Astrocyte of the spinal cord (primary cell): ENCODE results near the gene PCIF1.
"Not testable (repeated sequence)": the region's sequence is repeated elsewhere in the genome, so short reads cannot be mapped to it uniquely, and the experiment has no call there.

Experiments used
- DNase-seq: peaks from one replicate; pipeline ENCODE4 v3.0.0; 2011; ENCODE audit warnings: low read depth, low spot score
- H3K4me3 ChIP-seq: 2 replicates; pipeline ENCODE4 v1.5.1; 2011; ENCODE audit warnings: low read depth, mild to moderate bottlenecking, low read length, moderate library complexity
- in situ Hi-C: cut with HindIII; loops from 2 replicates; pipeline ENCODE4 v1.10.0; 2017; ENCODE audit warnings: low sequenced_read_pairs
- TF ChIP-seq, protein P1 (sequence below): IDR thresholded peaks from 2 replicates; pipeline ENCODE4 v1.5.1; 2012; ENCODE audit warnings: low read depth, mild to moderate bottlenecking, low read length, inconsistent platforms

Gene PCIF1

DNA sequence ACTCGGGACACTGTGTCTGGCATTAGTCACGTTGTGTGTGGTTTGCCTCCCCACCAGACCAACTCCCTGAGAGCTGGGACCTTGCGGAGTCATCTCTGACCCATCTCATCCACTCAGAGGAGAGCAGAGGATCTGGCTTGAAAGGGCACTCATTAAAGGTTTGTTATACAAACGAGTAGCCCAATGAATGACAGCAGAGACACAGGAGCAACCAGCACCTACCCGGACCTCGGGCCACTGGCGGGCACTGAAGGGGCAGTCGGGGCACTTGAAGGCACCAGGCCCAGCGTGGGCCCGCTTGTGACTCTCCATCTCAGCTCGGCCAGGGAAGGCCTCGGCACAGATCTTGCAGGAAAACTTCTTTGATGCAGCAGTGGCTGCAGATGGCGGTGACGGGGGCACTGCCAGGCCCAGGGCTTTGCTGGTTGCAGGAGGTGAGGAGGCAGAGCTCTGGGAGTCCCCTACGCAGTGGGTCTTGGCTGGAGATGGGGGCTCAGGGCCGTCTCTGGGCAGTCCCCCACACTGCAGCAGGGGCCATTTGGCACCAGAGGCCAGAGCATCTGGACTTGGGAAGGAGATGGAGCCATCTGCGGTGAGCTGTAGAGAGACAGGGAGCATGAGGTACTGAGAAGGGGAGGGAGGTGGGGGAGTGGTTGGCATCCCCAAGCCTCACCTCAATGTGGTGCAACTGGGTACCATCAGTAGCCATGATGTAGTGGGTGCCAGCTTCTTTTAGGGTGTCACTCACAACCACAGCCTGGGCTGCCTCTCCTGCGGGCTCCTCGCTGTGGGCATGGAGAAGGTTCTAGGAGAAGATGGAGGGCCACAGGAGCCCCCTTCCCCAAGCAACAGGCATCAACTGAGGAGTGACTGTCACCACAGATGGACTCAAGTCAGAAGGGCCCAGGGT is 17.7 kb downstream of the PCIF1 start:
- H3K4me3 ChIP-seq = no peak overlapping the region
- TF ChIP-seq, protein P1, sequence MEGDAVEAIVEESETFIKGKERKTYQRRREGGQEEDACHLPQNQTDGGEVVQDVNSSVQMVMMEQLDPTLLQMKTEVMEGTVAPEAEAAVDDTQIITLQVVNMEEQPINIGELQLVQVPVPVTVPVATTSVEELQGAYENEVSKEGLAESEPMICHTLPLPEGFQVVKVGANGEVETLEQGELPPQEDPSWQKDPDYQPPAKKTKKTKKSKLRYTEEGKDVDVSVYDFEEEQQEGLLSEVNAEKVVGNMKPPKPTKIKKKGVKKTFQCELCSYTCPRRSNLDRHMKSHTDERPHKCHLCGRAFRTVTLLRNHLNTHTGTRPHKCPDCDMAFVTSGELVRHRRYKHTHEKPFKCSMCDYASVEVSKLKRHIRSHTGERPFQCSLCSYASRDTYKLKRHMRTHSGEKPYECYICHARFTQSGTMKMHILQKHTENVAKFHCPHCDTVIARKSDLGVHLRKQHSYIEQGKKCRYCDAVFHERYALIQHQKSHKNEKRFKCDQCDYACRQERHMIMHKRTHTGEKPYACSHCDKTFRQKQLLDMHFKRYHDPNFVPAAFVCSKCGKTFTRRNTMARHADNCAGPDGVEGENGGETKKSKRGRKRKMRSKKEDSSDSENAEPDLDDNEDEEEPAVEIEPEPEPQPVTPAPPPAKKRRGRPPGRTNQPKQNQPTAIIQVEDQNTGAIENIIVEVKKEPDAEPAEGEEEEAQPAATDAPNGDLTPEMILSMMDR = no peak
- in situ Hi-C loops = no loop called here
- DNase-seq = no peak

DNA sequence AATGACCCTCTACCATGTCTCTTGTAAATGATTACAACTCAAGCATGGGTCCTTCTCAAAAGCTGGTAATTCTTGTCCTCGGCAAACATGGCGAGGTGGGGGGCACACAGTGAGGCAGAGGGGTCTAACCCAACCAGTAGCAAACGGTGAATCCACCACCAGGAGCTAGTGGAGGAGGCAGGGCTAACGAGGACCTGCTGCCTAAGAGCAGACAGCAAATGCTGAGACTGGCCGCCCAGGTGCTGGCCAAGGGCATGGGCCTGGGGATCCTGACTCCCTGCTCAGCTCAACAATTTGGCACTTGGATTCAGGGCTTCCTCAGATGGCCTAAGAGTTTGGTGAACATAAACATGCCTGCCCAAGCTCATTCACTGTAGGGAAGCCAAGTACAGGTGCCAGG is 18.4 kb downstream of the PCIF1 start:
- in situ Hi-C loops = no loop called here
- DNase-seq = no peak
- H3K4me3 ChIP-seq = no peak overlapping the region
- TF ChIP-seq, protein P1 = no peak

DNA sequence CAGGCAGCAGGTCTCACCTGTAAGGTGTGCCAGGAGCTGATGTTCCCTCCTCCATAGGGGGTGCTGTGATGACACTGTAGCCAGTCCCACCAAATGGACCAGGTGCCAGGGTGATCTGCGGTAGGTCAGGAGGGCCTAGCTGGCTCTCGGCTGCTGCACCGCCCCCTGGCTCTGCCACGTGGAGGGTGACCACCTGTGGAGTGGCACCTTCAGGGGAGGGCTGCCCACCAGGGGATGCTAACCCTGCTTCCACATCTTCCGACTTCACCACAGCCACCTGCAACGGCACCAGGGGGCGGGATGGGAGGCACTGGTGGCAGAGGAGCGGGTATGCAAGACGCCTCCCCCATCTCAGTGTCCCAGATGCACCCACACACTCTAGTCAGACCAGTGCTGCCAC is 19.2 kb downstream of the PCIF1 start:
- no peak overlapping the region for H3K4me3 ChIP-seq
- TF ChIP-seq, protein P1 = no peak
- in situ Hi-C loops = no loop called here
- DNase-seq = no peak

DNA sequence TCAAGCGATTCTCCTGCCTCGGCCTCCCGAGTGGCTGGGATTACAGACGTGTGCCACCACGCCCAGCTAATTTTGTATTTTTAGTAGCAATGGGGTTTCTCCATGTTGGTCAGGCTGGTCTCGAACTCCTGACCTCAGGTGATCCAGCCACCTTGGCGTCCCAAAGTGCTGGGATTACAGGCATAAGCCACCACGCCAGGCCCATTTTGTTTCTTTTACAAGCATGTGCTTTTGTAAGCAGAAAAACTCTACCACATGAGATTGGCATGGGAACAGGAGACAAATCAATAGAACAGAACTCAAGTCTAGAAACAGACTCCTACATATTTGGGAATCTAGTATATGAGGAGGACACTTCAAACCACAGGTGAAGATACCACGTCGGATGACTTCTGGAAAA is 21.8 kb downstream of the PCIF1 start:
- H3K4me3 ChIP-seq, in situ Hi-C loops, DNase-seq: not testable (repeated sequence)

DNA sequence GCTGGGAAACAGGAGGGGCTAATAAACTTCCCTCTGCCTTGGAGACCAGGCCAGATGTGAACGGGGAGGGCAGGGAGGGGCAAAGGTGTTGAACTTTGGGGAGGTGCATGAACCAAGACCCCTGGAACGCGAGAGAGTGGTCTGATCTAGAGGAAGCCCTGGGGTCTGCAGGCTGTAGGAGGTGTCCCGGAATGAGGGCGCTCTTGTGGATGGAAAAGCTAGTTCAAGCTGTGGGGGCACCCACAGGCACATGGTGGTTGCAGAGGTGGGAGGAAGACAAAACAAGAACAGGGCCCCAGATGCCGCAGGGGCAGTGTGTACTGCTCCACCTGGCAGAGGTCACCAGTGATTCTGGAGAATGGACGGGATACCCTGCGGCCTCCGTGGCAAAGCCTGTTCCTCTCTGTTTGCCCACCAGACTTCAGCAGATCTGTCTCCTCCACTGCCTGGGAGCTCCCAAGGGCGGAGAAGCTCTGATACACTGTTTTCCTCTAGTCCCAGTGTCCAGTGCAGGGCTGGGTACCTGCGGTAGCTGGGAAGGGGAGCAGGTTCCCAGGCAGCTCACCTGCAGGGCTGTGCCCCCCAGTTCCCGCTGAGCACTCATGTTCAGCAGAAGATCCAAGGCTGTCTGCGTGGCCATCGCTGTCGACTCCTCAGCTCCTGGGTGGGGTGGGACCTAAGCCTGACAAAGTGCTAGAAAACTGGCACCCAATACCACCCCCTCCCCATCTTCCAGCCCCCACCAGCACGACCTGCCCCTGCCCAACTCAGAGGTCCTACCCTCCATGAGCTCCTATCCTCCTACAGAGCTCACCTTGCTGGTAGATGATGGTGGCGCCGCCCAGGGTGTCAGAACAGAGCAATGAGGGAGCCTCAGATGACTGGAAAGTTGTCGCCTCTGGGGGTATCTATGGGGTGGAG is 22.8 kb downstream of the PCIF1 start:
- TF ChIP-seq, protein P1 = no peak
- no peak for DNase-seq
- in situ Hi-C loops = no loop called here

DNA sequence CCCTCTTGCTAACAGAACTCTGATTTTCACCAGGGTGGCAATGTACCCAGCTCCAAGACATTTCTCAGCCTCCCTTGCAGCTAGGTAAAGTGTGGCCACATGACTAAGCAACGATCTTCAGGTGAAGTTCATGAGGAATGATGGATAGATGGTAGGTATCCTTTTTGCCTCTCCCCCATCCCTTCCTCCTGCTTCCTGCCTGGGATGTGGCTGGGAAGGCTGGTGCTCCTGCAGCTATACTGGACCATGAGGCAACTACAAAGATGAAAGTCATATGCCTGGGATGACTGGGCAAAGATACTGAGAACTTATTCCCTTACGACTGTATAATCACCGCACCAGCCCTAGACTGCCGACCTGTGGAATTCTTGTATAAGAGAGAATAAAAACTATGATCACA is 24.1 kb downstream of the PCIF1 start:
- no peak overlapping the region for H3K4me3 ChIP-seq
- in situ Hi-C loops = no loop called here
- DNase-seq = no peak
- TF ChIP-seq, protein P1 = no peak

More for the DNA sequence above, 22.8 kb downstream of the PCIF1 start:
- no peak overlapping the region for H3K4me3 ChIP-seq
